ENCODE measurements around the gene ACAA2. TPM values are rescaled to one million over a fixed set of nuclear protein-coding genes. Genes with fewer than 3 reads are reported as not detected.
A peak's percentile ranks its signal among the peaks of the same experiment; 100 is the strongest.

The ACAA2 gene
- total and polyA plus RNA-seq, 8 donors = 23.3 to 122 (median 36.0) TPM

DNA sequence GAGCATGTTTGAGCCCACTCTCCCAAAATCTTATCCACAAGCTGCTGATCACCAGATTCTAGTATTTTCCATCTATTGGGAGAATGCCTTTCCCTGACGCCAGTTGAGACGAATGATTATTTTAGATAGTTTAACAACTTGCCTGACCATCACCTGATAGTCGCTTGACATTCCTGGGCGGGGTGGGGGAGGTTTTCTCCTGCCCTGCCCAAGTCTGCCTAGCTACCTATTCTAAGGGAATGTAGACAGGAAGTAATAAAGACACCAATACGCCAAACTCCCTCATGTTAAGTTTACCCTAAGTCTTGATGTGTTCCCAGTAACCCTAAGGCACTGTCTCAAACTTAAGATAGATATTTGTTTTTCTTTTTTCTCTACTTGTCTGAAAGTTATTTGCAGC, 4.6 kb upstream of the ACAA2 start:
- H3K27ac ChIP-seq = no peak overlapping the region
- no peaks in the 10 kb centered on the region for H3K36me3 ChIP-seq
- no peak for DNase-seq
- no peaks in the 10 kb centered on the region for H3K27me3 ChIP-seq
- H3K4me1 ChIP-seq = peaks cover 4 to 20% (median 6%) of the 10 kb centered on the region in 4 donors
- H3K9me3 ChIP-seq = no peaks in the 10 kb centered on the region
- TF ChIP-seq EP300 (IDR thresholded peaks at IDR 0.05) (no peak), POLR2A (IDR thresholded peaks at IDR 0.05) (no peak), POLR2AphosphoS5 (IDR thresholded peaks at IDR 0.05) (no peak)
- TF ChIP-seq, protein P1, sequence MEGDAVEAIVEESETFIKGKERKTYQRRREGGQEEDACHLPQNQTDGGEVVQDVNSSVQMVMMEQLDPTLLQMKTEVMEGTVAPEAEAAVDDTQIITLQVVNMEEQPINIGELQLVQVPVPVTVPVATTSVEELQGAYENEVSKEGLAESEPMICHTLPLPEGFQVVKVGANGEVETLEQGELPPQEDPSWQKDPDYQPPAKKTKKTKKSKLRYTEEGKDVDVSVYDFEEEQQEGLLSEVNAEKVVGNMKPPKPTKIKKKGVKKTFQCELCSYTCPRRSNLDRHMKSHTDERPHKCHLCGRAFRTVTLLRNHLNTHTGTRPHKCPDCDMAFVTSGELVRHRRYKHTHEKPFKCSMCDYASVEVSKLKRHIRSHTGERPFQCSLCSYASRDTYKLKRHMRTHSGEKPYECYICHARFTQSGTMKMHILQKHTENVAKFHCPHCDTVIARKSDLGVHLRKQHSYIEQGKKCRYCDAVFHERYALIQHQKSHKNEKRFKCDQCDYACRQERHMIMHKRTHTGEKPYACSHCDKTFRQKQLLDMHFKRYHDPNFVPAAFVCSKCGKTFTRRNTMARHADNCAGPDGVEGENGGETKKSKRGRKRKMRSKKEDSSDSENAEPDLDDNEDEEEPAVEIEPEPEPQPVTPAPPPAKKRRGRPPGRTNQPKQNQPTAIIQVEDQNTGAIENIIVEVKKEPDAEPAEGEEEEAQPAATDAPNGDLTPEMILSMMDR (IDR thresholded peaks at IDR 0.05) = no peak
- 89 to 95% (median 92%) methylated on average over 5 of the region's 5 CpGs for WGBS, 5 donors
- H3K4me3 ChIP-seq = no peak overlapping the region
- intact Hi-C loops (cut with DNase I; ENCODE audit: low total_unique reads) = no loop called here

DNA sequence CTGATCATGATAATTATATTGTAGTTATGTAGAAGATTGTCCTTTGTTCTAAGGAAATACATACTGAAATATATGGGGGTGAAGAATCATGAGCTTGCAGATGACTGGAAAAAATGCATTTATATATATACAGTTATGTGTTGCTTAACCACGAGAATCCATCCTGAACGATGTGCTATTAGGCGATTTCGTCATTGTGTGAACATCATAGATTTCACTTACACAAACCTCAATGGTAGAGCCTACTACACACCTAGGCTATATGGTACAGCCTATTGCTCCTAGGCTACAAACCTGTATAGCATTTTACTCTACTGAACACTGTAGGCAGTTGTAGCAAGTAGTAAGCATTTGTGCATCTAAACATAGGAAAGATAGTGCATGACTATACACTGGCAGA, 2.6 kb upstream of the ACAA2 start:
- DNase-seq = no peak
- Histone ChIP-seq H3K27me3 (no peaks in the 10 kb centered on the region), H3K27ac (no peak overlapping the region), H3K4me3 (no peak overlapping the region), H3K4me1 (peaks cover 9 to 40% (median 23%) of the 10 kb centered on the region in 4 donors), H3K36me3 (no peaks in the 10 kb centered on the region), H3K9me3 (no peaks in the 10 kb centered on the region)
- intact Hi-C loops (cut with DNase I; ENCODE audit: low total_unique reads) = no loop called here
- WGBS, 5 donors = 91 to 95% (median 94%) methylated on average over 4 of the region's 4 CpGs
- TF ChIP-seq EP300 (IDR thresholded peaks at IDR 0.05) (no peak), POLR2AphosphoS5 (IDR thresholded peaks at IDR 0.05) (no peak), POLR2A (IDR thresholded peaks at IDR 0.05) (no peak)
- TF ChIP-seq, protein P1 (IDR thresholded peaks at IDR 0.05) = no peak

DNA sequence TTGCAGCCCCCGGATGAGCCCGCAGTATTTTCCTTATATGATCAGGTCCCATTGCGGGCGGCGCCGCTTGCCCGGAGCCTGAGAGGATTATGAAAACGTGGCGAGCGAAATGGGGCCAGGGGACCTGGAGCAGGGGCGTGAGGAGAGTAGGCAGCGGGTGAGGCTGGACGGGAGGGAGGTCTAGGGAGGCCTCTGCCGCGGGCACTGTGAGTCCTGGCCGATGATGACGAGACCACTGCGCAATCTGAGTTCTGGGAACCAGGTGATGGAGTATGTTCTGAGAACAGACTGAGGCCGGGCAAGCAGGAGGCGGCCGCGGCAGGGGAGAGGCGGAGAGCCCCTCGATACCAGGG, 790 bp upstream of the ACAA2 start:
- TF ChIP-seq EP300 (IDR thresholded peaks at IDR 0.05) (peak; percentile 46), POLR2AphosphoS5 (IDR thresholded peaks at IDR 0.05) (peak; percentile 21 to 62 (median 53)), POLR2A (IDR thresholded peaks at IDR 0.05) (no peak)
- TF ChIP-seq, protein P1 (IDR thresholded peaks at IDR 0.05) = no peak
- 1% methylated on average over 20 to 24 of the region's 24 CpGs for WGBS, 5 donors
- H3K27ac ChIP-seq = peak overlapping the region; percentile 94 to 98 (median 96)
- intact Hi-C loops (cut with DNase I; ENCODE audit: low total_unique reads) = no loop called here
- DNase-seq = peak in 1 of 2 donors; percentile 85
- H3K27me3 ChIP-seq = no peaks in the 10 kb centered on the region
- H3K9me3 ChIP-seq = peaks cover 0 to 5% (median under 1%) of the 10 kb centered on the region in 4 donors
- H3K36me3 ChIP-seq = no peaks in the 10 kb centered on the region
- H3K4me3 ChIP-seq = peak overlapping the region; percentile 66 to 81 (median 78)
- H3K4me1 ChIP-seq = peaks cover 9 to 33% (median 24%) of the 10 kb centered on the region in 4 donors

DNA sequence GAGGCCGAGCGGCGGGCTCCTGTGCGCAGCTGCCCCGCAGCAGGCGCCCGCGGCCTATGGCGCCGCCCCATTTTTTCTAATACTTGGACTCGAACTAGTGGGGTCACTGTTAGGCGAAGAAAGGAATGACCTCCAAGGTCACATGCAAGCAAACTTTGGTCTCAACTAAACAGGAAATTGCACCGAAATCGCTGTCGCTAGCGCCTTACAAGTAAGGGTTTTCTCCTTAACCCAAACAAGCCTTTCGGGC, 339 bp downstream of the ACAA2 start:
- Histone ChIP-seq H3K4me1 (peaks cover 9 to 33% (median 24%) of the 10 kb centered on the region in 4 donors), H3K27me3 (no peaks in the 10 kb centered on the region), H3K36me3 (no peaks in the 10 kb centered on the region), H3K27ac (peak overlapping the region; percentile 94 to 98 (median 96)), H3K9me3 (peaks cover 0 to 14% (median 5%) of the 10 kb centered on the region in 4 donors), H3K4me3 (peak overlapping the region; percentile 66 to 81 (median 78))
- no peak for TF ChIP-seq EP300 (IDR thresholded peaks at IDR 0.05)
- no peak for TF ChIP-seq POLR2AphosphoS5 (IDR thresholded peaks at IDR 0.05)
- TF ChIP-seq, protein P1 (IDR thresholded peaks at IDR 0.05) = no peak
- TF ChIP-seq POLR2A (IDR thresholded peaks at IDR 0.05) = no peak
- intact Hi-C loops (cut with DNase I; ENCODE audit: low total_unique reads) = no loop called here
- 6 to 25% (median 19%) methylated on average over 17 of the region's 17 CpGs for WGBS, 5 donors
- peak; percentile 27 to 77 for DNase-seq
